GM10248 (cell line): ENCODE results near the gene PLCB1.
"Not testable (repeated sequence)": the region's sequence is repeated elsewhere in the genome, so short reads cannot be mapped to it uniquely, and the experiment has no call there.

Source experiments
- CTCF ChIA-PET: fragments of 300-600 bp; sonication (Branson Sonifier 250); formaldehyde crosslinking; extraction: SDS; loops from one replicate; lab custom pipeline; 2021; ENCODE audit warnings: antibody characterized with exemption; lab: Yijun Ruan, JAX
- POLR2A ChIA-PET: fragments of 350-650 bp; sonication (Branson Sonifier 250); formaldehyde crosslinking; extraction: SDS; loops from one replicate; lab custom pipeline; 2020; ENCODE audit warnings: antibody characterized with exemption; lab: Yijun Ruan, JAX
- DNase-seq: peaks from one replicate; pipeline ENCODE4 v3.0.0; 2012; ENCODE audit errors: extremely low spot score
- CTCF ChIP-seq: IDR thresholded peaks from 2 replicates; pipeline ENCODE4 v1.5.1; 2012; ENCODE audit warnings: mild to moderate bottlenecking, low read depth; ENCODE audit errors: extremely low read depth, missing control alignments, control extremely low read depth

Gene PLCB1

GRCh38 chr20:8156235-8157079, 24.4 kb downstream of the PLCB1 start:
- DNase-seq, result no peak
- TF ChIP-seq CTCF, result no peak
- ChIA-PET CTCF (interaction anchor here (1.0 kb wide), 1 partner anchor 9 kb away, joined by 3 read pairs; no protein-coding TSS in a partner anchor), POLR2A (no interaction called here)

- CTCF ChIA-PET, result interaction anchor here (1.7 kb wide), 1 partner anchor 11 kb away, joined by 3 read pairs; no protein-coding TSS in a partner anchor
- POLR2A ChIA-PET, DNase-seq: not testable (repeated sequence)
Measured at GRCh38 chr20:8159217-8159616, 27.2 kb downstream of the PLCB1 start.

GRCh38 chr20:8161264-8162071, 29.4 kb downstream of the PLCB1 start:
- DNase-seq, result no peak
- ChIA-PET CTCF (interaction anchor here (1.6 kb wide), 1 partner anchor 28 kb away, joined by 5 read pairs; no protein-coding TSS in a partner anchor), POLR2A (no interaction called here)
- TF ChIP-seq CTCF, result no peak

GRCh38 chr20:8162610-8163009, 30.5 kb downstream of the PLCB1 start:
- POLR2A ChIA-PET, result no interaction called here

GRCh38 chr20:8163543-8163942, 31.5 kb downstream of the PLCB1 start:
- ChIA-PET POLR2A (no interaction called here), CTCF (interaction anchor here (1.2 kb wide), 1 partner anchor 38 kb away, joined by 3 read pairs; no protein-coding TSS in a partner anchor)
- TF ChIP-seq CTCF, result no peak
- DNase-seq, result no peak

More at GRCh38 chr20:8162610-8163009, 30.5 kb downstream of the PLCB1 start:
- TF ChIP-seq CTCF, result no peak
- no peak for DNase-seq
- CTCF ChIA-PET, result interaction anchor here (0.8 to 1.6 kb wide), 4 partner anchors 29 to 64 kb away, joined by 3 to 5 read pairs (median 4); no protein-coding TSS in a partner anchor

- ChIA-PET CTCF (interaction anchor here (1.2 kb wide), 1 partner anchor 13 kb away, joined by 3 read pairs; no protein-coding TSS in a partner anchor), POLR2A (no interaction called here)
- no peak for TF ChIP-seq CTCF
- no peak for DNase-seq
Measured at GRCh38 chr20:8166730-8167129, 34.7 kb downstream of the PLCB1 start.
